Medulla oblongata (tissue), 1 donor: ENCODE measurements around the gene FCRLB.
"Not testable (repeated sequence)": the region's sequence is repeated elsewhere in the genome, so short reads cannot be mapped to it uniquely, and the experiment has no call there.

Experiments
- DNase-seq: peaks from one replicate; pipeline ENCODE4 v3.0.0-alpha.2; 2015; ENCODE audit errors: extremely low spot score

The FCRLB gene, protein sequence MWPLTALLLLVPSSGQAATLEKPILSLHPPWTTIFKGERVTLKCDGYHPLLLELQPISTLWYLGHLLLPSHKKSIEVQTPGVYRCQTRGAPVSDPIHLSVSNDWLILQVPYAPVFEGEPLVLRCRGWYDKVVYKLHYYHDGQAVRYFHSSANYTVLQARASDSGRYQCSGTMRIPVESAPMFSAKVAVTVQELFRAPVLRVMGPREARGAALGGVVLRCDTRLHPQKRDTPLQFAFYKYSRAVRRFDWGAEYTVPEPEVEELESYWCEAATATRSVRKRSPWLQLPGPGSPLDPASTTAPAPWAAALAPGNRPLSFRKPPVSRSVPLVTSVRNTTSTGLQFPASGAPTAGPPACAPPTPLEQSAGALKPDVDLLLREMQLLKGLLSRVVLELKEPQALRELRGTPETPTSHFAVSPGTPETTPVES

DNA sequence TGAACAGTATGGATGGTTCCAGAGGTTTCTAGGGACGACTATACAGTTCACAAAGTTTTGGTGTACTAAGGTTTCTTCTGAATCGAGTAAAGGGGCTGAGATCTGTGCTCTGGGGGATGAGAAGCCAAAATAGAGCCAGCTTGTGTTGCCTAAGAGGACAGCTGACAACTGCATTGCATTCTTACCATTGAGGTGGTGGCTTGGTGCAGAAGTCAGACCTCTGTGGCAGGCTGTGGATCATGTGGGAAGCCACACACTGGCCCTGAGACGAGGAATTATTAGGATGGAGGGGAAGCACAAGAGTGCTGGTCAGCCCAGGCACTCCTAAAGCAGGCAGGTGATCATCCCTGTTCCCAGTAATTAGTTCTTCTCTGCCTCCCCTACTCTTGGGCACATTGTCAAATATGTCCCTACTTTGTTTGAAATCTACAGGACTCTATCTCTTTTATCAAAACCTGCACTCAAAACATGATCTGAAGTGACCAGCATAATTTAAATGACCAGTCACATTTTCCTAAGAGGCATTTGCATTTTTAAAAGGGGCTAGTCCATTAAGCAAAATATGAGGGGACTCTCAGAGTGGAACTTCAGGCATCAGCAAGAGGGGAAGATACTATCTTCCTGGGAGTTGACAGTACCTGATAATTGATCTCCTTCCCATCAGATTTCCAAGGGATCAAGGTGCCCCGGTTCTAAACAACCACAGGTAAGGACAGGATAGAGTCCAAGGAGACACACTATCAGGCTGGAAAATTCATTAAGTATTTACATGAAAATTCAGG, at the start of gene FCRLB:
FCRLB (plus strand) TSS at position 589 of the 782 bp plus-strand sequence. CDS start 1,129 bp downstream, outside the sequence.
- no peak for DNase-seq

DNA sequence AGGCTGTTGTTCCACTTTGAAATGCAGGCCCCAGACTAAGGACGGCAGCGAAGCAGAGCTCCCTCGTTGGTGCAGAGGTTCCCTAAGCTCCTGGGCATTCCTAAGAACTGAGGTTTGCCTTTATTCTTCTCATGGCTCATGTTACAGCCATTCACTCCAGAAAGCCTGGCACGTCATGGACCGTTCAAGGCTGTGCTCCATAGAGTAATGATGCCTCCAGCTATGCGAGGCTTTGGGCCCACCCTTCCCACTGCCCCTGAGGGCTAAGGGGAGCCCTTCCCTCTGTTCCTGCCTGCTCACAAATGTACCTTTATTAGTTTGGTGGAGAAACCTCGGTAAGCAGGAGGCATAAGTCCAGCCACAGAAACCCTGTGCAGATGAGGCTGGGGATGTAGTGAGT, 47.9 kb upstream of the FCRLB start:
- not testable (repeated sequence) for DNase-seq

DNA sequence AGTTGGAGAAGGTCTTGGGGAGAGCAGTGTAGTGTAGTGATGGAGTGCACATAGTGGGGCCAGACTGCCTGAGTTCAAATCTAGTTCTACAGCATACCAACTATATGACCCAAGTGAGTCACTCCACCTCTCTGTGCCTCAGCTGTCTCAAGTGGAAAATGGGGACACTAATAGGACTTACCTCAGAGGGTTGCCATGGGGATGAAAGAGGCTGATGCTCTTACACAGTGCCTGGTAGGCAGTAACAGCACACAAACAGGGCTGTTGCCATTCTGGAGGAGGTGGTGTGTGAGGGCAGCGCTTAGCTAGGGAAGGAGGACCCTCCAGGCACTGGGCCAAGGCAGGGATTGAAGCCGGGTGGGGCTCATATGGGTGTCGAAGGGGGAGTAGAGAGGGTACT, 46.9 kb upstream of the FCRLB start:
- DNase-seq, result not testable (repeated sequence)

DNA sequence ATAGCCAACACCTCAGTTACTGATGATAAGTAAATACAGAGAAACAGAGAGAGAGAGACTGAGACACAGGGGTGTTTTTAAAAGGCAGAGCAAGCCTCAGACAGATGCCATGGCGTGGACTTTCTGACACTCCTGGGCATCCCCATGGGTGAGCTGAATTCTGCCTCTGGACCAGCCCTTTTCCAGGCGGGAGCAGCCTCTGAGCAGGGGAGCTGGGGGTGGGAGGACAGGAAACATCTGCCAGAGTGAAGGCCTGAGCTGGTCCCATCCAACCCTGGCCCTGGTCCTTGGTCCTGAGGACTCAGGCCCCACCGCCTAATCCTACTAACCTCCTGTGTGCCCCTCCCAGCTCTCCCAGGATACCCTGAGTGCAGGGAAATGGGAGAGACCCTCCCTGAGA, 46.4 kb upstream of the FCRLB start:
- DNase-seq, result not testable (repeated sequence)

DNA sequence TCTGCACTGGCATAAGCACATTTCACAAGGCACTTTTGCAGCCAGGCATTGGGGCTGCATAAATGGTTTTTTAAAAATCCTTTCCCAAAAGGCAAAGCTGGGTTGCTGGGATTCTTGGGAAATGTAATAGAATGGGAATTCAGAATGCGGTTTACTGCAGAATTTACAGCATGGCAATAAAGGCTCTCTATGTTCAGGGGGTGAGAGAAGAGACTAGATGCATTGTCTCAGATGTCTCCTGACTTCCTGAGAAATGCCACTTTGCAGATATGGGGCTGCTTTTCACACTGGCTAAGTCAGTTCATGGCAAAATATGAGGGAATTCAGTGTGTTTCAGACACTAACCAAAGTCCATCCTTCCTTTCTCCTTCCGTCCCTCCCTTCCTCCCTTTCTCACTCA, 44.9 kb upstream of the FCRLB start:
- peak; percentile 68 for DNase-seq

DNA sequence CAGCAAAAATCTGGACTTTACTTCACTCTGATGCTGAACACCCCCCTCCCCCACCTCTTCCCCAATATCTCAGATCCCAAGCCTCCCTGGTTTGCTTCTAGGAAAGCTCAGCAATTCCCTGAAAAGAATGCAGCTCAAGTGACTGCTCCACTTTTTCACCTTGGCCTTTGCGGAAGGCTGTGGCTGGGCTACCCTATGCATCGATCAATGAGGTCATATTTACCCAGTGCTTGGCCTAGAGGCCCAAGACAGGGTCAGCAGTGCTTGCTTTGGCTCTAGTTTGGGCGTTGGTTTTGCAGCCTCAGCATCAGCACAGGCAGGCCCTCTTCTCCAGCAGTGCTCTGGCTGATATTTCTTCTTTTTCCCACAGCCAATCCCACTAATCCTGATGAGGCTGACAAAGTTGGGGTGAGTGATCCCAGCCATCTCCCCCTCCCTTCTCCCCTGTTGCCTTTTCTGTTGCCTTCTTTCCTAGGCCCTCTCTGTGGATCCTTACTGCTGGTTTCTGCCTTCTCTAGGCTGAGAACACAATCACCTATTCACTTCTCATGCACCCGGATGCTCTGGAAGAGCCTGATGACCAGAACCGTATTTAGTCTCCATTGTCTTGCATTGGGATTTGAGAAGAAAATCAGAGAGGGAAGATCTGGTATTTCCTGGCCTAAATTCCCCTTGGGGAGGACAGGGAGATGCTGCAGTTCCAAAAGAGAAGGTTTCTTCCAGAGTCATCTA, 44.2 kb upstream of the FCRLB start:
- peak; percentile 7 for DNase-seq

DNA sequence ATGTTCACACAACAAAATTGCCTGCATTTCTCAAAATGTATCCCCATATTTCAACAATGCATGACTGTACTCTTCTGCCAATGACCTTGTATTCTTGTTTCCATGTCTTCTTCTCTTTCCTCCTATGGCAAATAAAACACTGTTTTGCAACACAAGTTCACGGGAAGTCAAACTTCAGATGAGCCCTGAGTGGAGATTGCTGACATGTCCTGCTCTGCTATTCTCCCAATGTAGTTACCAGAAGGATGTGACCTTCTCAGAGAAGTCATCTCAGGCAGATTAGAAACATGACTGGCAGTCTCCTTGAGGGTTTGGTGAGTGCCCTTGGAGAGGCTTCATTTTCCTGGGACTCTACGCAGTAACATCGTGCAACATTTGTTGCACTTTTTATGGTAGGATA, 42.8 kb upstream of the FCRLB start:
- no peak for DNase-seq

DNA sequence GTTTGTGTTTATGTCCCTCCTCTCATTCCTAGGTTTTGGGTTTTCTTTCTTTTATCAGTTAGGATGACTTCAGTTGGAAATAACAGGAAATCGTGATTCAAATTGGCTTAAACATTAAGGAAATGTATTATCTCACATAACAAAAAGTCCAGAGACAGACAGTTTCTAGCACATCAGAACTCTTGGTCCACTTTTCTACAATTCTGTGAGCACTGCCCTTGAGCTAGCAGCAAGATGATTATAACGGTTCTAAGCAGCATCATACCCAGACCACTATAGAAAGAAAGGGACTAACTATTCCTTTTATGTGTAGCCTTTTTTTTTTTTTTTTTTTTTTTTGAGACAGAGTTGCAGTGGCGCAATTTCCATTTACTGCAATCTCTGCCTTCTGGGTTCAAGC, 39.5 kb upstream of the FCRLB start:
- DNase-seq, result no peak

DNA sequence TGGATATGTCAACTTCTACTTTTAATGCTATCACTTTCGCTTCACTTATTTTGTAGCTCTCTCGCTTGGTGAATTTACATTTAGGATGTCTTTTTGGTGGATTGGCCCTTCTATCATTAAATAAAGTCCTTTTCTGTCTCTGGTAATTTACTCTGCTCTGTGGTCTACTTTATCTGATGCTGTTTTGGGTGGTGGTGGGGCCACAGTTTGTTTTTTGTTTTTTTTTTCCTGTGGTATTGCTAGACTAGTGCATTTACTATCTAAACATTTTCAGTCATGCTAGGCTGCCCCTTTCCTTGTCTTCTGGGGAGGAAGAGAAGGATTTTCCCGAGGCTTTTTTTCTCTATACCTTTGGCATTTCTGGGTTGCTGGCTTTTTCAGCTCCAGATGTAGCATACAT, 32.4 kb upstream of the FCRLB start:
- DNase-seq, result no peak

DNA sequence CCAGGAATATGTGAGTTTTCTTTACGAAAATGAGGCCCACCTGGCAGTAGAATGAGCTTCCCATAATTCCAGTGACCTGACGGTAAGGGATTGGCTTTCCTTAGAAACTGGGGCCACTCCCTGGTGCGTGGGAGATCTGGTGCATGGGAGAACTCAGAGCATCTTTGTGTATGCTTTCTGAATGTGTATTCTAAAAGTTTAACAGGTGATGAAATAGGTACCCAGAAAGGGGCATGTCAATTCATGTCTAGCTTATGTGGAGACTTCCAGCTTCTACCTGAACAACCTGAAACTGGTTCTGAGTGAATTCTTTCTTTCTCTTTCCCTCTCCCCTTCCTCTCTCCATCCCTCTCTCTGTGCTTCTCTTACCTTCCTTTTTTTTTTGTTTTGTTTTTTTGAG, 29.5 kb upstream of the FCRLB start:
- DNase-seq, result no peak

DNA sequence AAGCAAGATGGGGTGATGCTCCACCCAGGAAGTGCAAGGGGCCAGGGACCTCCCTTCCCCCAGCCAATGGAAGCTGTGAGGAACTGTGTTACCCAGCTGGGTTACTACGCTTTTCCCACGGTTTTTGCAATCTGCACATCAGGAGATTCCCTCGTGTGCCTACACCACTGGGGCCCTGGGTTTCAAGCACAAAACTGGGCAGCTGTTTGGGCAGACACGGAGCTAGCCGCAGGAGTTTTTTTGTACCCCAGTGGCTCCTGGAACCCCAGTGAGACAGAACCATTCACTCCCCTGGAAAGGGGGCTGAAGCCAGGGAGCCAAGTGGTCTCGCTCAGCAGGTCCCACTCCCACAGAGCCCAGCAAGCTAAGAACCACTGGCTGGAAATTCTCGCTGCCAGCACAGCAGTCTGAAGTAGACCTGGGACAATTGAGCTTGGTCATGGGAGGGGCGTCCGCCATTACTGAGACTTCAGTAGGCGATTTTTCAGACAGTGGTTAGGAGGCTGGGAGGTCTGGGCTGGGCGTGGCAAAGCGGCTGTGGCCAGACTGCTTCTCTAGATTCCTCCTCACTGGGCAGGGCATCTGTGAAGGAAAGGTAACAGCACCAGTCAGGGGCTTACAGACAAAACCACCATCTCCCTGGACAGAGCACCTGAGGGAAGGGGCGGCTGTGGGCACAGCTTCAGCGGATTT, 28.2 kb upstream of the FCRLB start:
- DNase-seq, result not testable (repeated sequence)

DNA sequence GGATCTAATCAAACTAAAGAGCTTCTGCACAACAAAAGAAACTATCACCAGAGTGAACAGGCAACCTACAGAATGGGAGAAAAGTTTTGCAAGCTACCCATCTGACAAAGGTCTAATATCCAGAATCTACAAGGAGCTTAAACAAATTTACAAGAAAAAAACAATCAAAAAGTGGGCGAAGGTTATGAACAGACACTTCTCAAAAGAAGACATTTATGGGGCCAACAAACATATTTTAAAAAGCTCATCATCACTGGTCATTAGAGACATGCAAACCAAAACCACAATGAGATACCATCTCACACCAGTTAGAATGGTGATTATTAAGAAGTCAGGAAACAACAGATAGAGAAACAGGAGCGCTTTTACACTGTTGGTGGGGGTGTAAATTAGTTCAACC, 23.0 kb upstream of the FCRLB start:
- DNase-seq, result not testable (repeated sequence)

DNA sequence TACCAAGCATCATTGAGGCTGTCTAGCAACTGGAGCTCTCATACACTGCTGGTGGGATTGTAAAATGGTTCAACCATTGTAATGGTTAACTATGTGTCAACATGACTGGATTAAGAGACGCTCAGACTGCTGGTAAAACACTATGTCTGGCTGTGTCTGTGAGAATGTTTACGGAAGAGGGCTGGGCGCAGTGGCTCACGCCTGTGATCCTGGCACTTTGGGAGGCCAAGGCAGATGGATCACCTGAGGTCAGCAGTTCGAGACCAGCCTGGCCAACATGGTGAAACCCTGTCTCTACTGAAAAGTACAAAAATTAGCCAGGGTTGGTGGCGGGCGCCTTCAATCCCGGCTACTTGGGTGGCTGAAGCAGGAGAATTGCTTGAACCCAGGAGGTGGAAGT, 19.1 kb upstream of the FCRLB start:
- DNase-seq, result no peak

DNA sequence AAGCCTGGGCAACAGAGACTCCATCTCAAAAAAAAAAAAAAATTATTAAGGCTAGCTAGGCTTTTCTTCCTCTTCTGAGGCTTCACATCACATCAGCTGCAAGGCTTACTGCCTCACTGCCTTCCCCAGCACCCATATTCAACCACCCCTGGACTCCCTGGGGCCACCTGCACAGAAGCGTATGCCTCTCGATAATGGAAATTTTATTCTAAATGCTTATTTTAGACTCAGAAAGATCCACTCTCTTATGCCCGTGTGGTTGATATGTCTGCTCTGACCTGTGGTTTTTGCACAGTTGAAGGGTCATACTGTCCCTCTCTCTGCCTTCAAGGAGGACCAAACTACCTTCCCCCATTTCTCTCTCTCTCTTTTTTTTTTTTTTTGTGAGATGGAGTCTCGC, 15.8 kb upstream of the FCRLB start:
- no peak for DNase-seq

DNA sequence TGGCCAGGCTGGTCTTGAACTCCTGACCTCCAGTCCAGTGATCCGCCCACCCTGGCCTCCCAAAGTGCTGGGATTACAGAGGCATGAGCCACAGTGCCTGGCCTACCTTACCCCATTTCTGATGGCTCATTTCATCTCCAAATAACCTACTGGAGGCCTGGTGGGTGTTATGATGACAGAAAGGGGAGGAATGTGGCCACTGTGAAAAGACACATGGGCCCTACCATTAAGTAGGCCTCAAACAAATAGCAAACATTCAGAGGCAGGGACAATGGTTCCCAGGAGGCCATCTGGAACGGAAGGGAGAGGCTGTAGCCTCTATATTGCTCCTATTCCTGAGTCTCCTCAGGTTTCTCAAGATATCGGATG, 15.2 kb upstream of the FCRLB start:
- DNase-seq, result no peak

DNA sequence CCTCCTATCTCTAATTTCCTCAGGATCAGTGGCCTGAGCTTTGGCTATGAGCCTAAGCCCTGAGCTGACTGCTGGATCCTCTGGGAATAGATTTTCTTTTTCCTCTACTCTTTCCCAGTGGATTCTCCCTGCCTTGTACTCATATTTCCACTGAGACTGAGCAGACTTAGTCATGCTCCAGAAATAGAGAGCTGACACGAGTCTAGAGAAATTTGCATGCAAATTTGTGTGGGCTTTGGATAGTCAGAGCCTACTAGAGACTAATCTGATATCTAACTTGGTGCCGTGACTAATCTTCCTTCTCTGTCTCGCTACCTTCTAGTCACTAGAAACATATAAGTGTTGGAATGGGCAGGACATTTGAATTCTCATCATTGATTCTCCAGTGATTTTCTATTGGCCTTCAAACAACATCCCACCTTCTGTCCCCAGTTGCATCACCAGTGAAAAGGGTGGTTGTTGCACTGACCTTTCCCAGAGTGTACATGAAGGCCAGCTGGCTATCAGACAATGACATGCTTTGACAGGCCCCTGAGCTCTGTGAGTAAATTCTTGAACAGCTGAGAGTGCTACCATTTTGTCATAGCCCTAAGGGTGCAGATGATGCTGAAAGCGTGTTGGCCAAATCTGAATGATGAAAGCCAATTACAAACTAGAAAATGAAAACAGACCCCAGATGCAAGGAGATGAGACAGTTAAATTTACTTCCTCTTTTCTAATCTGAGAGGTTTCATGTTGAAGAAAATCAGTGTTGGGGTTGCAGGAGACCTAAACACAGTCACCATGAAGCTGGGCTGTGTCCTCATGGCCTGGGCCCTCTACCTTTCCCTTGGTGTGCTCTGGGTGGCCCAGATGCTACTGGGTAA, 14.6 kb upstream of the FCRLB start, which contains the start of gene FCRLA:
FCRLA (plus strand) TSS at position 748 of the 866 bp plus-strand sequence; CDS start at position 784, 36 bp downstream.
- DNase-seq, result no peak

DNA sequence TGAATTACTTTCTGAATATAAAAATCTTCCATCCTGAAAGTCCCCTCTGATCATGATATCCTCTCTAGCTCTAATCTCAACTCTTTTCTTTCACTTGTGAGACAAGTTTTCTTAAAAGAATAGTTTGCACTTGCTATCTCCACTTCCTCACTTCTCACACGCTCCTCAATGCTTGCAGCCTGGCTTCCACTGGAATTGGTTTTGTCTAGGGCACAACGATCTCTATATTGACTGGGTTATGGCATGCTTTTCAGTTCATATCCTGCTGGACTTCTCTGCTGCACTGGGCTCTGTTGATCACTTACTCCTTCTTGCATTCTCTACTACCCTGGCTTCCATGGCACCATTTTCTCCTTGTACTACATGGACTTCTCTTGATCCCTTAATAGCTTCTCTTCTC, 13.8 kb upstream of the FCRLB start:
- no peak for DNase-seq

DNA sequence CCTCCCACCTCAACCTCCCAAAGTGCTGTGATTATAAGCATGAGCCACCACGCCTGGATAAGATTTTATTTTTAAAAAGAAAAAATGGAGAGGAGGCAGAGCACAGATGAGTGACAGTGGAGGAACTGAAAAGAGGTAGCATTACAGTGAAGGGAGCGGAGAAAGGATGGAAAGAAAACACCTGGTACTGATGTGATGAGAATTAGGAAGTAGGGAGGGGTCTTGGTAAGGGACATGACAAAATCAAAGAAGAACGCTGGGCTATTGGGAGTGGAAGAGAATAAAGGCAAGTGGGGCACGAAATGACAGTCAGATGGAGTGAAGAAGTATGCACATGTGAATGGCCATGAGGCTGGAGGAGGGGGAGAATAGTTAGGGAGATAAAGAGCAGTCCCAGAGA, 12.0 kb upstream of the FCRLB start:
- DNase-seq, result no peak

DNA sequence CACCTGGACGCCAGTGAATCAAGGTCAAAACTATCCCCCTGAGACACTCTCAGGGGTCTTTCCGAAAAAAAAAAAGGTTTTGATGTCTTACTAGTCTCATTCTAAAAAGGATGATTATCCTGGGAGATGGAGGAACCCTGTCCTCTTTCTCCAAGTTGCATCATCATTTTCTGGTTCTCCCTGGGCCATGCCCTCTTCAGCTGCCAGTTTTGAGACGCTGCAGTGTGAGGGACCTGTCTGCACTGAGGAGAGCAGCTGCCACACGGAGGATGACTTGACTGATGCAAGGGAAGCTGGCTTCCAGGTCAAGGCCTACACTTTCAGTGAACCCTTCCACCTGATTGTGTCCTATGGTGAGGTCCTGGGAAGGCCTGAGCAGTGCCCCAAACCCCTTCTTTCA, 10.8 kb upstream of the FCRLB start:
- DNase-seq, result no peak

DNA sequence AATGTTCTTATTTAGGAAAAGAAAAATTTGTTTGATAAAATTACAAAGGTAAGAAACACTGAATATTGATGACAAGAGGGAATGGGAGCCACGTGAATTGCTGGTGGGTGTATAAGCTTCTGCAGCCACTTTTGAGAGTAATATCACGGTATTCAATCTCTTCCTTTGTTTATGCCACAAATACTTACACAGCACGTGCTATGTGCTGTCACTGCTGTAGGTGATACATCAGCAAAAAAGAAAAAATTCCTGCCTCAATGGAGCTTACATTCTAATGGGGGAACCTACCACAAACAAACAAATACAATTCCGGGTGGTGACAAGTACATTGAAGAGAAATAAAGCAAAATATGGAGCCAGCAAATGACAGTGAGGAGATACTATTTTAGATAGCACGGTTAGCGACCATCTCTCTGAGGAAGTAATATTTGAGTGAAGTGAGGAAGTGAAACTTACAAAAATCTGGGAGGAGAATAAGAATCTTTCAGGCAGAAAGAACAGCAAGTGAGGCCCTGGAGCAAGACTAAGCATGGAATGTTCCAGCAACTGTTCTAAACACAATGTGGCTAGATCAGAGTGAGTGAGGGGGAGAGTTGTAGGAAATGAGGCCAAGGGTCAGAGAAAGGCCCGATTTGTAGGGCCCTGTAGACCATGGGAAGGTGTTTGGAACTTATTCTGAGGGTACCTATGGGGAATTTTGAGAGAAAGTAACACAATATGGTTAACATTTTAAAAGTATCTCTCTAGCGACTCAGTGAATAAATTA, 2.6 kb upstream of the FCRLB start:
- DNase-seq, result peak; percentile 58
